MM.1S (cell line): ENCODE measurements around the gene MPL.

Experiments
- DNase-seq: peaks from one replicate; pipeline ENCODE4 v3.0.0-alpha.2; 2015
- H2AFZ ChIP-seq: fragments of 300-600 bp; sonication (generic); 2 replicates; pipeline ENCODE4 v1.6.0; 2016; ENCODE audit warnings: antibody characterized with exemption, low read length
- H3F3A ChIP-seq: fragments of 300-600 bp; sonication (generic); 2 replicates; pipeline ENCODE4 v1.6.1; 2016; ENCODE audit warnings: mild to moderate bottlenecking, antibody characterized with exemption, low read length, moderate library complexity, mixed read lengths; ENCODE audit not compliant: insufficient read depth
- H3K27ac ChIP-seq: fragments of 300-600 bp; sonication (generic); 2 replicates; pipeline ENCODE4 v1.5.1; 2016; ENCODE audit warnings: mild to moderate bottlenecking, low read length
- H3K27me3 ChIP-seq: fragments of 300-600 bp; sonication (generic); replicated peaks from 2 replicates; pipeline ENCODE4 v1.6.0; 2016; ENCODE audit warnings: low read length; ENCODE audit not compliant: insufficient read depth
- H3K36me3 ChIP-seq: fragments of 300-600 bp; sonication (generic); replicated peaks from 2 replicates; pipeline ENCODE4 v1.6.1; 2016; ENCODE audit warnings: mild to moderate bottlenecking, low read length, mixed read lengths; ENCODE audit not compliant: insufficient read depth
- H3K4me1 ChIP-seq: fragments of 300-600 bp; sonication (generic); 2 replicates; pipeline ENCODE4 v1.6.1; 2016; ENCODE audit warnings: low read length, mixed read lengths
- H3K4me2 ChIP-seq: fragments of 300-600 bp; sonication (generic); 2 replicates; pipeline ENCODE4 v1.6.0; 2016; ENCODE audit warnings: low read depth, low read length
- H3K4me3 ChIP-seq: fragments of 300-600 bp; sonication (generic); 2 replicates; pipeline ENCODE4 v1.5.1; 2016; ENCODE audit warnings: low read length, mixed read lengths
- H3K79me2 ChIP-seq: fragments of 300-600 bp; sonication (generic); 2 replicates; pipeline ENCODE4 v1.6.1; 2016; ENCODE audit warnings: mixed run types, low read length, mixed read lengths
- H3K9ac ChIP-seq: fragments of 300-600 bp; sonication (generic); 2 replicates; pipeline ENCODE4 v1.6.1; 2016; ENCODE audit warnings: low read length, mixed read lengths
- H3K9me2 ChIP-seq: fragments of 300-600 bp; sonication (generic); replicated peaks from 2 replicates; pipeline ENCODE4 v1.6.1; 2016; ENCODE audit warnings: mild to moderate bottlenecking, low read length, mixed read lengths; ENCODE audit not compliant: insufficient read depth
- H3K9me3 ChIP-seq: fragments of 300-600 bp; sonication (generic); replicated peaks from 2 replicates; pipeline ENCODE4 v1.6.1; 2016; ENCODE audit warnings: mild to moderate bottlenecking, low read length, mixed read lengths; ENCODE audit not compliant: insufficient read depth
- H4K20me1 ChIP-seq: fragments of 300-600 bp; sonication (generic); 2 replicates; pipeline ENCODE4 v1.6.1; 2016; ENCODE audit warnings: mild to moderate bottlenecking, low read length, moderate library complexity, mixed read lengths; ENCODE audit not compliant: insufficient read depth
- CTCF ChIP-seq: fragments of 300-600 bp; sonication (generic); IDR thresholded peaks from 2 replicates; pipeline ENCODE4 v1.5.1; 2016; ENCODE audit warnings: antibody characterized with exemption, low read length, mixed read lengths
- EZH2 ChIP-seq: fragments of 300-600 bp; sonication (generic); optimal IDR thresholded peaks from 2 replicates; pipeline ENCODE3; 2017; ENCODE audit warnings: low read depth, mild to moderate bottlenecking, antibody characterized with exemption, low read length, mixed read lengths
- EZH2phosphoT487 ChIP-seq: fragments of 300-600 bp; sonication (generic); IDR thresholded peaks from 2 replicates; pipeline ENCODE4 v1.6.1; 2018; ENCODE audit warnings: antibody characterized with exemption, low read length

Gene MPL

GRCh38 chr1:43359696-43360095 is 22.1 kb downstream of the MPL start:
- TF ChIP-seq EZH2 (no peak), EZH2phosphoT487 (no peak), CTCF (no peak)
- Histone ChIP-seq H3K4me1 (peaks cover 18% of the 10 kb centered on the region), H3K36me3 (peaks cover 9% of the 10 kb centered on the region), H2AFZ (no peak overlapping the region), H3K79me2 (peaks cover 36% of the 10 kb centered on the region), H3K27ac (no peak overlapping the region), H3K9ac (peak overlapping the region; percentile 71; the same call in 1 of the 2 replicates), H3K27me3 (no peaks in the 10 kb centered on the region), H3F3A (peaks cover 40% of the 10 kb centered on the region), H3K4me3 (peak overlapping the region; percentile 89), H4K20me1 (no peaks in the 10 kb centered on the region), H3K4me2 (peak overlapping the region; percentile 86), H3K9me3 (no peaks in the 10 kb centered on the region), H3K9me2 (no peaks in the 10 kb centered on the region)
- no peak for DNase-seq

GRCh38 chr1:43360616-43361015 is 23.0 kb downstream of the MPL start:
- H3K4me1 ChIP-seq, result peaks cover 18% of the 10 kb centered on the region
- H3K9ac ChIP-seq, result peak overlapping the region; percentile 71; the same call in 1 of the 2 replicates
- TF ChIP-seq EZH2 (no peak), CTCF (no peak), EZH2phosphoT487 (no peak)
- H2AFZ ChIP-seq, result no peak overlapping the region
- peak overlapping the region; percentile 89 for H3K4me3 ChIP-seq
- no peaks in the 10 kb centered on the region for H3K27me3 ChIP-seq
- no peak for DNase-seq
- H3K4me2 ChIP-seq, result peak overlapping the region; percentile 86
- peaks cover 45% of the 10 kb centered on the region for H3F3A ChIP-seq
- no peak overlapping the region for H3K27ac ChIP-seq
- peaks cover 9% of the 10 kb centered on the region for H3K36me3 ChIP-seq
- peaks cover 44% of the 10 kb centered on the region for H3K79me2 ChIP-seq
- H3K9me3 ChIP-seq, result no peaks in the 10 kb centered on the region
- no peaks in the 10 kb centered on the region for H3K9me2 ChIP-seq
- no peaks in the 10 kb centered on the region for H4K20me1 ChIP-seq

GRCh38 chr1:43363283-43363934 is 25.8 kb downstream of the MPL start:
- H3K79me2 ChIP-seq, result peaks cover 66% of the 10 kb centered on the region
- no peaks in the 10 kb centered on the region for H3K27me3 ChIP-seq
- peaks cover 27% of the 10 kb centered on the region for H3K4me1 ChIP-seq
- H3K4me2 ChIP-seq, result no peak overlapping the region
- H3K9me3 ChIP-seq, result no peaks in the 10 kb centered on the region
- H4K20me1 ChIP-seq, result no peaks in the 10 kb centered on the region
- H3F3A ChIP-seq, result peaks cover 41% of the 10 kb centered on the region
- DNase-seq, result no peak
- H3K36me3 ChIP-seq, result peaks cover 9% of the 10 kb centered on the region
- H3K27ac ChIP-seq, result no peak overlapping the region
- H3K4me3 ChIP-seq, result no peak overlapping the region
- TF ChIP-seq EZH2phosphoT487 (no peak), CTCF (no peak), EZH2 (no peak)
- H3K9ac ChIP-seq, result no peak overlapping the region
- H2AFZ ChIP-seq, result no peak overlapping the region
- H3K9me2 ChIP-seq, result no peaks in the 10 kb centered on the region
